Liver (tissue), 3 donors: ENCODE measurements around the gene ARHGEF16.

Experiments
- HNF4G ChIP-seq: IDR thresholded peaks from 2 replicates; pipeline ENCODE4 v1.6.1; 2016; ENCODE audit warnings: antibody characterized with exemption
- JUND ChIP-seq, 2 donors: IDR thresholded peaks; 2 replicates each; pipeline ENCODE4 v1.6.1; 2016; ENCODE audit warnings: antibody characterized with exemption in 2 of 2
- RAD21 ChIP-seq, 2 donors: IDR thresholded peaks; 2 replicates each; pipeline ENCODE4 v1.6.1; 2016; ENCODE audit warnings: antibody characterized with exemption in 2 of 2, mild to moderate bottlenecking in 2 of 2
- SP1 ChIP-seq: IDR thresholded peaks from 2 replicates; pipeline ENCODE4 v1.6.1; 2018; ENCODE audit warnings: antibody characterized with exemption, mild to moderate bottlenecking
- TAF1 ChIP-seq: conservative IDR thresholded peaks from 2 replicates; pipeline ENCODE4 v1.6.1; 2016; ENCODE audit warnings: antibody characterized with exemption, mild to moderate bottlenecking
- YY1 ChIP-seq: IDR thresholded peaks from 2 replicates; pipeline ENCODE4 v1.6.1; 2016; ENCODE audit warnings: antibody characterized with exemption, mild to moderate bottlenecking
- TF ChIP-seq, protein P1 (sequence below): fragments of 150-350 bp; IDR thresholded peaks from 2 replicates; pipeline ENCODE4 v1.5.1; 2017; ENCODE audit warnings: improper control_type of control experiment, low read depth, low read length; ENCODE audit not compliant: missing input control
- TF ChIP-seq, protein P2 (sequence below): IDR thresholded peaks from 2 replicates; pipeline ENCODE4 v1.6.1; 2016; ENCODE audit warnings: antibody characterized with exemption
- TF ChIP-seq, protein P3 (sequence below): IDR thresholded peaks from 2 replicates; pipeline ENCODE4 v1.6.1; 2016; ENCODE audit warnings: antibody characterized with exemption, mild to moderate bottlenecking
- TF ChIP-seq, protein P4 (sequence below): IDR thresholded peaks from 2 replicates; pipeline ENCODE4 v1.6.1; 2016; ENCODE audit warnings: antibody characterized with exemption
- donor health status: healthy.
- donor health status: healthy.

DNA sequence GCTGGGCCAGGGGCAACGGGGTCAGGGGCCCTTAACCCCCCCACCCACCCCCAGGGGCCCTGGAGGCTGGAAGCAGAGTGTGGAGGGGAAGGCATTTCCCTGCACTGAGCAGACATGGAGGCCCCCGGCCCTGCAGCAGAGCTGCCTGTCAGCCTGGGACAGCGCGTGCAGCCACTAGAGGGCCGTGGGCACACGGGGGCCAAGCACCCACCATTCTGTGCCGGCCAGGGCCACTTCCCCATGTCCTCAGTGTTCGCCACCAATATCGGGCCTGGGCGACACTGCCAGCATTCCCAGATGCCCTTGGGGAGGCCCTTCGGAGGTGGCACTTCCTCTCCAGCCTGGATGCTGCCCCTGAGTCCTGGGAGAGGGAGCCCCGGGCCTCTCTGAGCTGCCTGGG lies 23.2 kb upstream of the ARHGEF16 start:
- TF ChIP-seq RAD21 (IDR thresholded peaks at IDR 0.05) (no peak), SP1 (no peak), TAF1 (no peak), YY1 (no peak), HNF4G (no peak), JUND (IDR thresholded peaks at IDR 0.05) (no peak)
- TF ChIP-seq, protein P1, sequence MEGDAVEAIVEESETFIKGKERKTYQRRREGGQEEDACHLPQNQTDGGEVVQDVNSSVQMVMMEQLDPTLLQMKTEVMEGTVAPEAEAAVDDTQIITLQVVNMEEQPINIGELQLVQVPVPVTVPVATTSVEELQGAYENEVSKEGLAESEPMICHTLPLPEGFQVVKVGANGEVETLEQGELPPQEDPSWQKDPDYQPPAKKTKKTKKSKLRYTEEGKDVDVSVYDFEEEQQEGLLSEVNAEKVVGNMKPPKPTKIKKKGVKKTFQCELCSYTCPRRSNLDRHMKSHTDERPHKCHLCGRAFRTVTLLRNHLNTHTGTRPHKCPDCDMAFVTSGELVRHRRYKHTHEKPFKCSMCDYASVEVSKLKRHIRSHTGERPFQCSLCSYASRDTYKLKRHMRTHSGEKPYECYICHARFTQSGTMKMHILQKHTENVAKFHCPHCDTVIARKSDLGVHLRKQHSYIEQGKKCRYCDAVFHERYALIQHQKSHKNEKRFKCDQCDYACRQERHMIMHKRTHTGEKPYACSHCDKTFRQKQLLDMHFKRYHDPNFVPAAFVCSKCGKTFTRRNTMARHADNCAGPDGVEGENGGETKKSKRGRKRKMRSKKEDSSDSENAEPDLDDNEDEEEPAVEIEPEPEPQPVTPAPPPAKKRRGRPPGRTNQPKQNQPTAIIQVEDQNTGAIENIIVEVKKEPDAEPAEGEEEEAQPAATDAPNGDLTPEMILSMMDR, result no peak
- TF ChIP-seq, protein P2, sequence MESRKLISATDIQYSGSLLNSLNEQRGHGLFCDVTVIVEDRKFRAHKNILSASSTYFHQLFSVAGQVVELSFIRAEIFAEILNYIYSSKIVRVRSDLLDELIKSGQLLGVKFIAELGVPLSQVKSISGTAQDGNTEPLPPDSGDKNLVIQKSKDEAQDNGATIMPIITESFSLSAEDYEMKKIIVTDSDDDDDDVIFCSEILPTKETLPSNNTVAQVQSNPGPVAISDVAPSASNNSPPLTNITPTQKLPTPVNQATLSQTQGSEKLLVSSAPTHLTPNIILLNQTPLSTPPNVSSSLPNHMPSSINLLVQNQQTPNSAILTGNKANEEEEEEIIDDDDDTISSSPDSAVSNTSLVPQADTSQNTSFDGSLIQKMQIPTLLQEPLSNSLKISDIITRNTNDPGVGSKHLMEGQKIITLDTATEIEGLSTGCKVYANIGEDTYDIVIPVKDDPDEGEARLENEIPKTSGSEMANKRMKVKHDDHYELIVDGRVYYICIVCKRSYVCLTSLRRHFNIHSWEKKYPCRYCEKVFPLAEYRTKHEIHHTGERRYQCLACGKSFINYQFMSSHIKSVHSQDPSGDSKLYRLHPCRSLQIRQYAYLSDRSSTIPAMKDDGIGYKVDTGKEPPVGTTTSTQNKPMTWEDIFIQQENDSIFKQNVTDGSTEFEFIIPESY, result no peak
- TF ChIP-seq, protein P3, sequence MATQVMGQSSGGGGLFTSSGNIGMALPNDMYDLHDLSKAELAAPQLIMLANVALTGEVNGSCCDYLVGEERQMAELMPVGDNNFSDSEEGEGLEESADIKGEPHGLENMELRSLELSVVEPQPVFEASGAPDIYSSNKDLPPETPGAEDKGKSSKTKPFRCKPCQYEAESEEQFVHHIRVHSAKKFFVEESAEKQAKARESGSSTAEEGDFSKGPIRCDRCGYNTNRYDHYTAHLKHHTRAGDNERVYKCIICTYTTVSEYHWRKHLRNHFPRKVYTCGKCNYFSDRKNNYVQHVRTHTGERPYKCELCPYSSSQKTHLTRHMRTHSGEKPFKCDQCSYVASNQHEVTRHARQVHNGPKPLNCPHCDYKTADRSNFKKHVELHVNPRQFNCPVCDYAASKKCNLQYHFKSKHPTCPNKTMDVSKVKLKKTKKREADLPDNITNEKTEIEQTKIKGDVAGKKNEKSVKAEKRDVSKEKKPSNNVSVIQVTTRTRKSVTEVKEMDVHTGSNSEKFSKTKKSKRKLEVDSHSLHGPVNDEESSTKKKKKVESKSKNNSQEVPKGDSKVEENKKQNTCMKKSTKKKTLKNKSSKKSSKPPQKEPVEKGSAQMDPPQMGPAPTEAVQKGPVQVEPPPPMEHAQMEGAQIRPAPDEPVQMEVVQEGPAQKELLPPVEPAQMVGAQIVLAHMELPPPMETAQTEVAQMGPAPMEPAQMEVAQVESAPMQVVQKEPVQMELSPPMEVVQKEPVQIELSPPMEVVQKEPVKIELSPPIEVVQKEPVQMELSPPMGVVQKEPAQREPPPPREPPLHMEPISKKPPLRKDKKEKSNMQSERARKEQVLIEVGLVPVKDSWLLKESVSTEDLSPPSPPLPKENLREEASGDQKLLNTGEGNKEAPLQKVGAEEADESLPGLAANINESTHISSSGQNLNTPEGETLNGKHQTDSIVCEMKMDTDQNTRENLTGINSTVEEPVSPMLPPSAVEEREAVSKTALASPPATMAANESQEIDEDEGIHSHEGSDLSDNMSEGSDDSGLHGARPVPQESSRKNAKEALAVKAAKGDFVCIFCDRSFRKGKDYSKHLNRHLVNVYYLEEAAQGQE, result no peak
- TF ChIP-seq, protein P4, sequence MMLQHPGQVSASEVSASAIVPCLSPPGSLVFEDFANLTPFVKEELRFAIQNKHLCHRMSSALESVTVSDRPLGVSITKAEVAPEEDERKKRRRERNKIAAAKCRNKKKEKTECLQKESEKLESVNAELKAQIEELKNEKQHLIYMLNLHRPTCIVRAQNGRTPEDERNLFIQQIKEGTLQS, result no peak
